ENCODE data around the gene MAPKAPK2. TPM values are rescaled to one million over a fixed set of nuclear protein-coding genes. Genes with fewer than 3 reads are reported as not detected.

Gene MAPKAPK2
- total and polyA plus RNA-seq, 2 of the 13 experiments (the other 11 are each of a cell fraction or from before 2014, with no cell fraction given): 16.6 to 34.0 TPM

GRCh38 chr1:206682111-206682510, 2.6 kb upstream of the MAPKAPK2 start (continued):
- TF ChIP-seq, protein P1, sequence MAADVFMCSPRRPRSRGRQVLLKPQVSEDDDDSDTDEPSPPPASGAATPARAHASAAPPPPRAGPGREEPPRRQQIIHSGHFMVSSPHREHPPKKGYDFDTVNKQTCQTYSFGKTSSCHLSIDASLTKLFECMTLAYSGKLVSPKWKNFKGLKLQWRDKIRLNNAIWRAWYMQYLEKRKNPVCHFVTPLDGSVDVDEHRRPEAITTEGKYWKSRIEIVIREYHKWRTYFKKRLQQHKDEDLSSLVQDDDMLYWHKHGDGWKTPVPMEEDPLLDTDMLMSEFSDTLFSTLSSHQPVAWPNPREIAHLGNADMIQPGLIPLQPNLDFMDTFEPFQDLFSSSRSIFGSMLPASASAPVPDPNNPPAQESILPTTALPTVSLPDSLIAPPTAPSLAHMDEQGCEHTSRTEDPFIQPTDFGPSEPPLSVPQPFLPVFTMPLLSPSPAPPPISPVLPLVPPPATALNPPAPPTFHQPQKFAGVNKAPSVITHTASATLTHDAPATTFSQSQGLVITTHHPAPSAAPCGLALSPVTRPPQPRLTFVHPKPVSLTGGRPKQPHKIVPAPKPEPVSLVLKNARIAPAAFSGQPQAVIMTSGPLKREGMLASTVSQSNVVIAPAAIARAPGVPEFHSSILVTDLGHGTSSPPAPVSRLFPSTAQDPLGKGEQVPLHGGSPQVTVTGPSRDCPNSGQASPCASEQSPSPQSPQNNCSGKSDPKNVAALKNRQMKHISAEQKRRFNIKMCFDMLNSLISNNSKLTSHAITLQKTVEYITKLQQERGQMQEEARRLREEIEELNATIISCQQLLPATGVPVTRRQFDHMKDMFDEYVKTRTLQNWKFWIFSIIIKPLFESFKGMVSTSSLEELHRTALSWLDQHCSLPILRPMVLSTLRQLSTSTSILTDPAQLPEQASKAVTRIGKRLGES (CRISPR knock-in tag; IDR thresholded peaks at IDR 0.05; ENCODE audit: borderline replicate concordance): no peak
- TF ChIP-seq IRX3 (CRISPR knock-in tag; IDR thresholded peaks at IDR 0.05; ENCODE audit: borderline replicate concordance, low read depth) (no peak), KLF16 (CRISPR knock-in tag; IDR thresholded peaks at IDR 0.05) (no peak), KLF15 (CRISPR knock-in tag; IDR thresholded peaks at IDR 0.05; ENCODE audit: borderline replicate concordance) (no peak), FOXA3 (CRISPR knock-in tag; IDR thresholded peaks at IDR 0.05) (peak; percentile 42; the same call in 1 of the 2 replicates), MTF2 (CRISPR knock-in tag; IDR thresholded peaks at IDR 0.05; ENCODE audit: borderline replicate concordance) (no peak), BCLAF1 (IDR thresholded peaks at IDR 0.05) (no peak), REXO4 (CRISPR knock-in tag; IDR thresholded peaks at IDR 0.05; ENCODE audit: borderline replicate concordance) (no peak), AKAP8 (CRISPR knock-in tag; IDR thresholded peaks at IDR 0.05) (no peak), ZNF232 (CRISPR knock-in tag; IDR thresholded peaks at IDR 0.05; ENCODE audit: borderline replicate concordance) (no peak), MBD4 (IDR thresholded peaks at IDR 0.05; ENCODE audit: borderline replicate concordance, low read length) (no peak), ZNF629 (CRISPR knock-in tag; conservative IDR thresholded peaks at IDR 0.05) (no peak), ZNF549 (CRISPR knock-in tag; IDR thresholded peaks at IDR 0.05) (no peak), ZNF143 (CRISPR knock-in tag; IDR thresholded peaks at IDR 0.05) (no peak), THAP11 (CRISPR knock-in tag; IDR thresholded peaks at IDR 0.05) (peak; percentile 52; the same call in 1 of the 2 replicates)
- TF ChIP-seq, protein P2, sequence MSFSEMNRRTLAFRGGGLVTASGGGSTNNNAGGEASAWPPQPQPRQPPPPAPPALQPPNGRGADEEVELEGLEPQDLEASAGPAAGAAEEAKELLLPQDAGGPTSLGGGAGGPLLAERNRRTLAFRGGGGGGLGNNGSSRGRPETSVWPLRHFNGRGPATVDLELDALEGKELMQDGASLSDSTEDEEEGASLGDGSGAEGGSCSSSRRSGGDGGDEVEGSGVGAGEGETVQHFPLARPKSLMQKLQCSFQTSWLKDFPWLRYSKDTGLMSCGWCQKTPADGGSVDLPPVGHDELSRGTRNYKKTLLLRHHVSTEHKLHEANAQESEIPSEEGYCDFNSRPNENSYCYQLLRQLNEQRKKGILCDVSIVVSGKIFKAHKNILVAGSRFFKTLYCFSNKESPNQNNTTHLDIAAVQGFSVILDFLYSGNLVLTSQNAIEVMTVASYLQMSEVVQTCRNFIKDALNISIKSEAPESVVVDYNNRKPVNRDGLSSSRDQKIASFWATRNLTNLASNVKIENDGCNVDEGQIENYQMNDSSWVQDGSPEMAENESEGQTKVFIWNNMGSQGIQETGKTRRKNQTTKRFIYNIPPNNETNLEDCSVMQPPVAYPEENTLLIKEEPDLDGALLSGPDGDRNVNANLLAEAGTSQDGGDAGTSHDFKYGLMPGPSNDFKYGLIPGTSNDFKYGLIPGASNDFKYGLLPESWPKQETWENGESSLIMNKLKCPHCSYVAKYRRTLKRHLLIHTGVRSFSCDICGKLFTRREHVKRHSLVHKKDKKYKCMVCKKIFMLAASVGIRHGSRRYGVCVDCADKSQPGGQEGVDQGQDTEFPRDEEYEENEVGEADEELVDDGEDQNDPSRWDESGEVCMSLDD (CRISPR knock-in tag; IDR thresholded peaks at IDR 0.05; ENCODE audit: borderline replicate concordance): no peak
- TF ChIP-seq, protein P3, sequence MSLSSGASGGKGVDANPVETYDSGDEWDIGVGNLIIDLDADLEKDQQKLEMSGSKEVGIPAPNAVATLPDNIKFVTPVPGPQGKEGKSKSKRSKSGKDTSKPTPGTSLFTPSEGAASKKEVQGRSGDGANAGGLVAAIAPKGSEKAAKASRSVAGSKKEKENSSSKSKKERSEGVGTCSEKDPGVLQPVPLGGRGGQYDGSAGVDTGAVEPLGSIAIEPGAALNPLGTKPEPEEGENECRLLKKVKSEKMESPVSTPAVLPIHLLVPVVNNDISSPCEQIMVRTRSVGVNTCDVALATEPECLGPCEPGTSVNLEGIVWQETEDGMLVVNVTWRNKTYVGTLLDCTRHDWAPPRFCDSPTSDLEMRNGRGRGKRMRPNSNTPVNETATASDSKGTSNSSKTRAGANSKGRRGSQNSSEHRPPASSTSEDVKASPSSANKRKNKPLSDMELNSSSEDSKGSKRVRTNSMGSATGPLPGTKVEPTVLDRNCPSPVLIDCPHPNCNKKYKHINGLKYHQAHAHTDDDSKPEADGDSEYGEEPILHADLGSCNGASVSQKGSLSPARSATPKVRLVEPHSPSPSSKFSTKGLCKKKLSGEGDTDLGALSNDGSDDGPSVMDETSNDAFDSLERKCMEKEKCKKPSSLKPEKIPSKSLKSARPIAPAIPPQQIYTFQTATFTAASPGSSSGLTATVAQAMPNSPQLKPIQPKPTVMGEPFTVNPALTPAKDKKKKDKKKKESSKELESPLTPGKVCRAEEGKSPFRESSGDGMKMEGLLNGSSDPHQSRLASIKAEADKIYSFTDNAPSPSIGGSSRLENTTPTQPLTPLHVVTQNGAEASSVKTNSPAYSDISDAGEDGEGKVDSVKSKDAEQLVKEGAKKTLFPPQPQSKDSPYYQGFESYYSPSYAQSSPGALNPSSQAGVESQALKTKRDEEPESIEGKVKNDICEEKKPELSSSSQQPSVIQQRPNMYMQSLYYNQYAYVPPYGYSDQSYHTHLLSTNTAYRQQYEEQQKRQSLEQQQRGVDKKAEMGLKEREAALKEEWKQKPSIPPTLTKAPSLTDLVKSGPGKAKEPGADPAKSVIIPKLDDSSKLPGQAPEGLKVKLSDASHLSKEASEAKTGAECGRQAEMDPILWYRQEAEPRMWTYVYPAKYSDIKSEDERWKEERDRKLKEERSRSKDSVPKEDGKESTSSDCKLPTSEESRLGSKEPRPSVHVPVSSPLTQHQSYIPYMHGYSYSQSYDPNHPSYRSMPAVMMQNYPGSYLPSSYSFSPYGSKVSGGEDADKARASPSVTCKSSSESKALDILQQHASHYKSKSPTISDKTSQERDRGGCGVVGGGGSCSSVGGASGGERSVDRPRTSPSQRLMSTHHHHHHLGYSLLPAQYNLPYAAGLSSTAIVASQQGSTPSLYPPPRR (CRISPR knock-in tag; IDR thresholded peaks at IDR 0.05; ENCODE audit: borderline replicate concordance): no peak
